ENCODE results near the gene TBCA.

TBCA gene

GRCh38 chr5:77663090-77663863 lies 112.9 kb downstream of the TBCA start:
- no peak overlapping the region for H3K4me3 ChIP-seq (ENCODE audit: low read length)
- no peak for TF ChIP-seq CTCF (IDR thresholded peaks at IDR 0.05; ENCODE audit: insufficient read depth, low read depth, low read length, missing control alignments)
- no peak for DNase-seq (ENCODE audit: low read depth)

- DNase-seq (ENCODE audit: low read depth) = no peak
- H3K4me3 ChIP-seq (ENCODE audit: low read length) = no peak overlapping the region
- no peak for TF ChIP-seq CTCF (IDR thresholded peaks at IDR 0.05; ENCODE audit: insufficient read depth, low read depth, low read length, missing control alignments)
Measured at GRCh38 chr5:77662635-77663034, 113.5 kb downstream of the TBCA start.

- H3K4me3 ChIP-seq (ENCODE audit: low read length) = no peak overlapping the region
- TF ChIP-seq CTCF (IDR thresholded peaks at IDR 0.05; ENCODE audit: insufficient read depth, low read depth, low read length, missing control alignments) = no peak
- no peak for DNase-seq (ENCODE audit: low read depth)
Measured at GRCh38 chr5:77658662-77659061, 117.5 kb downstream of the TBCA start.

- DNase-seq (ENCODE audit: low read depth) = no peak
- TF ChIP-seq CTCF (IDR thresholded peaks at IDR 0.05; ENCODE audit: insufficient read depth, low read depth, low read length, missing control alignments) = no peak
- H3K4me3 ChIP-seq (ENCODE audit: low read length) = no peak overlapping the region
Measured at GRCh38 chr5:77651343-77651742, 124.8 kb downstream of the TBCA start.

- no peak for TF ChIP-seq CTCF (IDR thresholded peaks at IDR 0.05; ENCODE audit: insufficient read depth, low read depth, low read length, missing control alignments)
- H3K4me3 ChIP-seq (ENCODE audit: low read length) = no peak overlapping the region
- no peak for DNase-seq (ENCODE audit: low read depth)
Measured at GRCh38 chr5:77650686-77651085, 125.5 kb downstream of the TBCA start.

- TF ChIP-seq CTCF (IDR thresholded peaks at IDR 0.05; ENCODE audit: insufficient read depth, low read depth, low read length, missing control alignments) = no peak
Measured at GRCh38 chr5:77649776-77650175, 126.4 kb downstream of the TBCA start.

More at GRCh38 chr5:77649776-77650175, 126.4 kb downstream of the TBCA start:
- H3K4me3 ChIP-seq (ENCODE audit: low read length) = no peak overlapping the region
- no peak for DNase-seq (ENCODE audit: low read depth)

Data from epithelial cell of esophagus (primary cell).